HG03520 (cell line): ENCODE measurements around the gene ADCY9.

Experiments
- ATAC-seq: cut with Tn5 transposase; IDR thresholded peaks from one replicate; pipeline ENCODE4 v1.9.1; 2021; ENCODE audit warnings: mild to moderate bottlenecking, moderate library complexity; ENCODE audit not compliant: unreplicated experiment

Gene ADCY9

DNA sequence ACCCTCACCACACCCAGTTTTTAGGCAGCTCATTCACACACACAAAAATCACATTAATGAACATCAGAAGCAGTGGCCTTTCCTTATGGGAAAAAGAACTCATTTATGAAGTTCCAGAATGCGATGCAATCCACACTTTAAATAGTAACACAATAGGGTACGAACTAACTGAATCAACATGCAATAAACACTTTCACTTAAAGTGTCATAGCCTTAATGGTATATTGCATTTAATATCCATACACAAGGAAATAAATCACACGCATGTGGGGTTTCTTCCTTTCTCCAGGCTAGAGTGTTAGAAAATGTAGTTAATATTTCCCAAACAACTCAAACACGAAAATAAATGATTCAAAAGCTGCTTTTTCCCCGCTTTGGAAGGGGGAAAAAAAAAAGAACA lies 19.7 kb downstream of the ADCY9 start:
- ATAC-seq = no peak

GRCh38 chr16:4094127-4094773 lies 22.0 kb downstream of the ADCY9 start:
- ATAC-seq = no peak

- no peak for ATAC-seq
Measured at GRCh38 chr16:4093495-4094126, 22.6 kb downstream of the ADCY9 start.

GRCh38 chr16:4092547-4093265 lies 23.5 kb downstream of the ADCY9 start:
- no peak for ATAC-seq

GRCh38 chr16:4091240-4092012 lies 24.8 kb downstream of the ADCY9 start:
- ATAC-seq = no peak

GRCh38 chr16:4090351-4090851 lies 25.8 kb downstream of the ADCY9 start:
- ATAC-seq = no peak

GRCh38 chr16:4089811-4090301 lies 26.4 kb downstream of the ADCY9 start:
- ATAC-seq = no peak

- ATAC-seq = no peak
Measured at GRCh38 chr16:4089251-4089810, 26.9 kb downstream of the ADCY9 start.

- ATAC-seq = no peak
Measured at GRCh38 chr16:4087990-4088577, 28.2 kb downstream of the ADCY9 start.

DNA sequence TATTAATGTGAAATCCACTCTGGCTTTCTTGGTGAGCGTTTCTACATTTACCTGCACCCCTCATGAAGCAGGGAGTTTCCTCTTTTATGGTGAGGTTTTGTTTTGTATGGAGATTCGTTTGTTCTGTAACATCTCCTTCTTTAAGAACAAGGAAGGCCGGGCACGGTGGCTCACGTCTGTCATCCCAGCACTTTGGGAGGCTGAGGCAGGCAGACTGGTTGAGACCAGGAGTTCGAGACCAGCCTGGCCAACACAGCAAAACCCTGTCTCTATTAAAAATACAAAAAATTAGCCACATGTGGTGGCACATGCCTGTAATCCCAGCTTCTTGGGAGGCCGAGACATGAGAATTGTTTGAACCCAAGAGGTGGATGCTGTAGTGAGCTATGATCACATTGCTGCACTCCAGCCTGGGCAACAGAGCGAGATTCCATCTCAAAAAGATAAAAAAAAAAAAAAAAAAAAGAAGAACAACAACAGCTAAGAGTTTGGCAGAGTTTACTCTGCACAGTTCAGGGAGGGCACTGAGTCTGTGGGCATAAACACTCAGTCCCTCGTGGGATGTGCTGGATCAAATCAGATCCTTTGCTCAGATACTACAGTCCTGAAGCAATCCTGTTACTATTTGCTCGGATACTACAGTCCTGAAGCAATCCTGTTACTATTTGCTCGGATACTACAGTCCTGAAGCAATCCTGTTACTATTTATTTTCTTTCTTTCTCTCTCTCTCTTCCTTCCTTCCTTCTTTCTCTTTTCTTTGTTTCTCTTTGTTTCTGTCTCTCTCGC lies 28.9 kb downstream of the ADCY9 start:
- ATAC-seq = no peak

GRCh38 chr16:4086153-4086552 lies 30.1 kb downstream of the ADCY9 start:
- ATAC-seq = no peak

GRCh38 chr16:4085405-4085970 lies 30.8 kb downstream of the ADCY9 start:
- ATAC-seq = no peak

DNA sequence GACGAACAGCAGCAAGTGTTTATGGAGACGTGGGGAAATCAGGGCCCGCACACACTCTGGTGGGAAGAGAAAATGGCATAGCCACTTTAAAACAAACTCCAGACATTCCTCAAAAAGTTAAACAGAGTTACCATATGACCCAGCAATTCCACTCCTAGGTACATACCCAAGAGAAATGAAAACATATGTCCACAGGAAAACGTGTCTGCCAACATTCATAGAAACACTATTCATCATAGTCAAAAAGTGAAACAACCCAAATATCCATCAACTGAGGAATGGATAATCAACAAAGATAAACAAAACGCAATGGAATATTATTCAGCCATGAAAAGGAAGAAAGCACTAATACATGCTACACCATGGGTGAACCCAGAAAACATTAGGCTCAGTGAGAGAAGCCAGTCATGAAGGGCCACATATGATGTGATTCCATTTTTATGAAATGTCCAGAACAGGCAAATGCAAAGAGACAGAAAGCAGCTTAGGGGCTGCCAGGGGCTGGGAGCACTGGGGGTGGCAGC lies 32.8 kb downstream of the ADCY9 start:
- no peak for ATAC-seq

DNA sequence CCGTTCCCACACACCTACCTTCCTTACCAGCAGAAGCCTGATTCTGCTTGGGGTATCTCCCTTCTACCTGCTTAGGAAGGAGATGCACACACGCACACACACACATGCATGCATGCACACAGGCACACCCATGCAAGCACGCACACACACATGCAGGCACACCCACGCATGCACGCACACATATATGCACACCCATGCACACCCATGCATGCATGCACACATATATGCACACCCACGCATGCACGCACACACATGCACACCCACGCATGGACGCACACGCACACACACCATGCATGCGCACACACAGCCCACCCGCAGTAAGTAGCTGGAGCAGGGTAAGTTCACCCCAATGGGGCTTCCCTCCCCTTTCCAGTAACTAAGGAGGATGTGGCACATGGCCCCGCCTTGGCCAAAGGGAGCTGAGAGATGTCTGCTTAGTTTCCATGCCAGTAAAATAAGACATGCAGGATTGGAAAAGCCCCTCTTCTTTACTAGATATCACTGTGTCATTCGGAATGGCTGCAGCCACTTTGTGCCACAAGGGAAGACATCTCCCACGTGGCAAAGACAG lies 33.7 kb downstream of the ADCY9 start:
- no peak for ATAC-seq

DNA sequence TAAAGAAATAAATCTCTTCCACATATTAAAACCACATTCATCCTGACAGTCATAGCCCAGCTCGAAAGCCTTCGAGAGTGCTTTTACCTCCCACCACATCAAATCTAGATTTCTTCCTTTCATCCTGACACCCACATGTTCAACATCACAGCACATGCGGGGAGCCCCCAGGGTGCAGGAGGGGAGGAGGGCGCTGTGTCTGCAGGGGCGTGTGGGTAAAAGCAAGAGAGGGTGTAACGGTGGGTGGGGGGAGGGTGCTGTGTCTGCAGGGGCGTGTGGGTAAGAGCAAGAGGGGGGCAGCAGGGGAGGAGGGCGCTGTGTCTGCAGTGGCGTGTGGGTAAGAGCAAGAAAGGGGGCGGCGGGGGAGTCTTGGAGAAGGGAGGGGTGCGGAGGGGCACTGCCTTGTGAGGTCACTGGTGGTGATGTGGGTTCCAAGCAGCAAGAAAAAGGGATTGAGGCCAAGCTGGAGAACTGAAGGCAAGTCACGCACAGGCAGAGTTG lies 34.7 kb downstream of the ADCY9 start:
- no peak for ATAC-seq

- no peak for ATAC-seq
Measured at GRCh38 chr16:4081047-4081446, 35.2 kb downstream of the ADCY9 start.

DNA sequence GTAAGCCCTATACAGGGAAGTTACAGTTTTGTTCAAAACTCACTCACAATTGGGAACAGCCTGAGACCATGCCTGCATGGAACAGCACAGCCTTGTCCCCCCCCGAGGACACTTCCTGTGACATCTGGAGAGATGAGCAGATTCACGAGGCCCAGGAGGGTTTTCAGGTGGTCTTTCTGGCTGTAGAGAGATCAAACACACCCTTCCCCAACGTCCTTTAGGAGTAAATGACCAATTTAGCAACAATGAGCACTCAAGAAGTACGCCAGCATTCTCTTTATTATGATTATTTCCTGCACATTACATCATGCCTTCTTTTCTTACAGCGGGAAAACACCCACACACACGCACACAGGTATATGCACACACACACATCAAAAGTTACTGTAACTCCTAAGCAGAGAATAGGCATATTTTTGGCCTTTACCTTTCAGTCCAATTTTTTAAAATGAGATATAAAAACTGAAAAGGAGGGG lies 39.0 kb downstream of the ADCY9 start:
- ATAC-seq = no peak

GRCh38 chr16:4075534-4075933 lies 40.7 kb downstream of the ADCY9 start:
- ATAC-seq = no peak
